ENCODE results near the gene FMN2. TPM values are rescaled to one million over a fixed set of nuclear protein-coding genes. Genes with fewer than 3 reads are reported as not detected.

Gene FMN2
- total RNA-seq, 1 donor: 35.0 TPM

DNA sequence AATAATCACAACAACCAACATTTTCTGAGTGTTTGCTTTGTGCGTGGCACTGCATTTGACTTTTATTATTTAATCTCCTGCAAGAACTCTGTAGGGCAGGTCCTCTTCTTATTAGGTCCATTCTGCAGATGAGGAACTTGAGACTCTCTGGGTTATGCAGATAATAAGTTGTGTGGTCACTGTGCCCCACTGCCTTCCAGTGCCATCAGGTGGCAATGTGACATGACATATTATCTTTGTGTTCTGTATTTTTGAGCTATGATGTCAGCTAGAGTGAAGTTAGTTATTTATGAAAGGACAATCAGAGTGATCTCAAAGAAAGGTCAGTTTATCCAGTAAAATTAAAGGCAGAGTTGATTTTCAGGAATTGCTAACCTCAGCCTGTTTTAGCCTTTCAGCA is 196.0 kb downstream of the FMN2 start:
- no peak for DNase-seq (ENCODE audit: low read depth)
- no peak overlapping the region for H3K4me3 ChIP-seq (ENCODE audit: low read depth, low read length)
- TF ChIP-seq, protein P1, sequence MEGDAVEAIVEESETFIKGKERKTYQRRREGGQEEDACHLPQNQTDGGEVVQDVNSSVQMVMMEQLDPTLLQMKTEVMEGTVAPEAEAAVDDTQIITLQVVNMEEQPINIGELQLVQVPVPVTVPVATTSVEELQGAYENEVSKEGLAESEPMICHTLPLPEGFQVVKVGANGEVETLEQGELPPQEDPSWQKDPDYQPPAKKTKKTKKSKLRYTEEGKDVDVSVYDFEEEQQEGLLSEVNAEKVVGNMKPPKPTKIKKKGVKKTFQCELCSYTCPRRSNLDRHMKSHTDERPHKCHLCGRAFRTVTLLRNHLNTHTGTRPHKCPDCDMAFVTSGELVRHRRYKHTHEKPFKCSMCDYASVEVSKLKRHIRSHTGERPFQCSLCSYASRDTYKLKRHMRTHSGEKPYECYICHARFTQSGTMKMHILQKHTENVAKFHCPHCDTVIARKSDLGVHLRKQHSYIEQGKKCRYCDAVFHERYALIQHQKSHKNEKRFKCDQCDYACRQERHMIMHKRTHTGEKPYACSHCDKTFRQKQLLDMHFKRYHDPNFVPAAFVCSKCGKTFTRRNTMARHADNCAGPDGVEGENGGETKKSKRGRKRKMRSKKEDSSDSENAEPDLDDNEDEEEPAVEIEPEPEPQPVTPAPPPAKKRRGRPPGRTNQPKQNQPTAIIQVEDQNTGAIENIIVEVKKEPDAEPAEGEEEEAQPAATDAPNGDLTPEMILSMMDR (IDR thresholded peaks at IDR 0.05; ENCODE audit: insufficient read depth, low read depth, low read length): no peak

DNA sequence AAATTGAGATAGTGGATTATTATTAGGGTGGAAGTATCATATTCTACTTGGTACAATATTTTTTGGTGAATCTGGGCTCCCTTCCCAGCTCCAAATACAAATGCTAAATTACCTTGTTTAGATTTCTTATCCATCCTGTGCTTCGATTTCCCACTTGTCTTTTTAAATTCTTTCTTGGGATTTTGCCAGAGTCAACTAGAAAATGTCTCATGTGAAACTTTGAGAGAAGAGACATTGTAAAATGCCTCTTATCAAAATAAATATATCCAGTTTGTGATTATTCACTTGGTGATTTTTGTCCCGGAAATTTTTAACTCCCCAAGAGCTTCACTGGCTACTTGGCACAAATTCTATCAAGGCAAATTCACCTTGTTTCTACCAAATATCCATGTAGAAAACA is 202.0 kb downstream of the FMN2 start:
- no peak overlapping the region for H3K4me3 ChIP-seq (ENCODE audit: low read depth, low read length)
- DNase-seq (ENCODE audit: low read depth): no peak
- TF ChIP-seq, protein P1 (IDR thresholded peaks at IDR 0.05; ENCODE audit: insufficient read depth, low read depth, low read length): no peak

DNA sequence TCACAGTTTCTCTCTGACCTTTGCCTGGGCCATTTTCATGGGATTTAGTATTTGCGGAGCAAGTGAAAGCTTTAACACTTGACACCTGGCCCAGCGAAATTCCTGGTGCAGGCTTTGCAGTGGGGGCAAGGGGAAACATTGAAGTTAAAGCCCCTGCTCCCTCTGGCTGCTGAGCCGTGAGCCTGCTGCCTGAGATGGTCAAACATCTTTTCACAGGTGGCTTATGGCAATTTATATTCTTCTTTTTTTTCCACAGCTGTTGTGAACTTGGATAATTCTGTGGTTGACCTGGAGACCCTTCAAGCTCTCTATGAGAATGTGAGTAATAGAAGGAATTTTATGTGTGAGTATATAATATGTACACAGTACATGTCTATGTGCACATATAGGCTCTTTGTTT is 202.9 kb downstream of the FMN2 start:
- TF ChIP-seq, protein P1 (IDR thresholded peaks at IDR 0.05; ENCODE audit: insufficient read depth, low read depth, low read length): peak; percentile 8
- H3K4me3 ChIP-seq (ENCODE audit: low read depth, low read length): no peak overlapping the region
- DNase-seq (ENCODE audit: low read depth): no peak

DNA sequence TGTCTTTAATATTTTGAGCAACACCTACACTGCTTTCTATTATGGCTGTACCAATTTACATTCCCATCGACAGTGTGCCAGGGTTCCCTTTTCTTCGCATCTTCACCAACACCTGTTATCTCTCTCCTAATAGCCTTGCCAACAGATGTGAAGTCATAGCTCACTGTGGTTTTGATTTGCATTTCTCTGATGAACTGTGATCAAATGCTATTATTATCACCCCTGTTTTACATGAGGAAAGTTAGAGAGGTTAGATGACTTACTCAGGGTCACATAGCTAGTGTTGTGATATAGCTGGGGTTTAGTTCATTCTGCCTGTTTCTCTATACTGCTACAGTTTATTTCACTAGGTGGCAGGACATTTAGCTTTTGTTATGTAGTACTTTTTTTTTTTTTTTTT is 204.1 kb downstream of the FMN2 start:
- TF ChIP-seq, protein P1 (IDR thresholded peaks at IDR 0.05; ENCODE audit: insufficient read depth, low read depth, low read length): no peak
- DNase-seq (ENCODE audit: low read depth): no peak
- no peak overlapping the region for H3K4me3 ChIP-seq (ENCODE audit: low read depth, low read length)

DNA sequence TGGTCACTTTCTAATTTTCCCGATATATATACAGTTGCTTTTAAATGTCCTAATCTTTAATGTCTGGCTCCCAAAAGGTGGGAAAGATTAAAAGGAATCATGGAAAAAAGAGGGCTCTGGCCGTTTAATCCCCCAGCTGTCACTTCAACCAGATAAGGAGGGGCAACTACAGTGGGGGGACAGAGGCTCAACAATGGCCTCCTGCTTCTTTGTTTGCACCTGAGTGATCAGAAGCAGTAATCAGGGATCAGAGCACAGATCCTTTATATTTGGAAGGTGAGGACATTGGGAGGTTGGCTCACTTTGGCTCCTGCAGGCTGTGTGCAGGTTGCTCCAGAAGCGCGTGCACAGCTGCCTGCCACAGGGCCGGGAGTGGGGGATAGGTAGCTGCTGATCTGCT is 212.8 kb downstream of the FMN2 start:
- DNase-seq (ENCODE audit: low read depth): no peak
- TF ChIP-seq, protein P1 (IDR thresholded peaks at IDR 0.05; ENCODE audit: insufficient read depth, low read depth, low read length): no peak
- no peak overlapping the region for H3K4me3 ChIP-seq (ENCODE audit: low read depth, low read length)

DNA sequence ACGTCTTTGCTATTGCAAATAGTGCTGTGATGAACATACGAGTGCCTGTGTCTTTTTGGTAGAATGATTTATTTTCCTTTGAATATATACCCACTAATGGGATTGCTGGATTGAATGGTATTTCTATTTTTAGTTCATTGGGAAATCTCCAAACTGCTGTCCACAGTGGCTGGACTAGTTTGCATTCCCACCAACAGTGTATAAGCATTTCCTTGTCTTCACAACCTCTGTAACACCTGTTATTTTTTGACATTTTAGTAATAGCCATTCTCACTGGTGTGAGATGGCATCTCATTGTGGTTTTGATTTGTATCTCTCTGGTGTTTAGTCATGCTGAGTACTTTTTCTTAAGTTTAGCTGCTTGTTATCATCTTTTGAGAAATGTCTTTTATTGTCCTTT is 215.0 kb downstream of the FMN2 start:
- no peak for DNase-seq (ENCODE audit: low read depth)
- TF ChIP-seq, protein P1 (IDR thresholded peaks at IDR 0.05; ENCODE audit: insufficient read depth, low read depth, low read length): no peak

DNA sequence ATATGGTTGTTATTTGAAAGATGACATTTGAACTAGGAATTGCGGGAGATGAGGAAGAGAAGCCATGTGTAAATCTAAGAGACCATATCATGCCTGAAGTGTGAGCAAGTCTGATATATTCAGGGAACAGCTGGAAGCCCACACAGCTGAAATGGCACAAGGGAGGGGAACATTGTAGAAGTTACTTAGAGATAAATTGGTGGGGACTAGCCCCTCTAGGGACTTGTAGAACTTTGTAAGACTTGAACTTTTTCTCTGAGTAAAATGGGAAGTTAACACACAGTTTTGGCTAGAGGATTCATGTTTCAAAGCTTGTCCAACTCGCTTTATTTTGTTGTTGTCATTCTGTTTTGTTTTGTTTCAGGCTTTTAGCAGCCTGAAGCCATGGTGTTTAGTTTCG is 216.4 kb downstream of the FMN2 start:
- H3K4me3 ChIP-seq (ENCODE audit: low read depth, low read length): no peak overlapping the region
- peak; percentile 22 for DNase-seq (ENCODE audit: low read depth)
- TF ChIP-seq, protein P1 (IDR thresholded peaks at IDR 0.05; ENCODE audit: insufficient read depth, low read depth, low read length): no peak

More for the DNA sequence above, 215.0 kb downstream of the FMN2 start:
- H3K4me3 ChIP-seq (ENCODE audit: low read depth, low read length): no peak overlapping the region

All from fibroblast of villous mesenchyme (primary cell).